HEK293T (cell line): Measurements from ENCODE around the gene KMT2C.

Source experiments
- CTCF ChIA-PET: fragments of 350-600 bp; formaldehyde crosslinking; extraction: SDS; loops from one replicate; lab custom pipeline; 2021; ENCODE audit warnings: antibody characterized with exemption, inconsistent platforms; lab: Yijun Ruan, JAX
- POLR2A ChIA-PET: fragments of 350-600 bp; formaldehyde crosslinking; extraction: SDS; loops from one replicate; lab custom pipeline; 2020; ENCODE audit warnings: antibody characterized with exemption, inconsistent platforms; lab: Yijun Ruan, JAX
- DNase-seq: peaks from one replicate; pipeline ENCODE4 v3.0.0; 2012; ENCODE audit warnings: mixed read lengths; ENCODE audit errors: extremely low spot score
- ARNT ChIP-seq: fragments of 450-650 bp; IDR thresholded peaks from 2 replicates; pipeline ENCODE4 v1.6.1; 2017; ENCODE audit warnings: mild to moderate bottlenecking
- BHLHE40 ChIP-seq: fragments of 450-650 bp; IDR thresholded peaks from 2 replicates; pipeline ENCODE4 v1.6.1; 2016; ENCODE audit warnings: mild to moderate bottlenecking, moderate library complexity, borderline replicate concordance
- CTBP1 ChIP-seq: fragments of 450-650 bp; IDR thresholded peaks from 2 replicates; pipeline ENCODE4 v1.6.1; 2016; ENCODE audit warnings: borderline replicate concordance
- ELF4 ChIP-seq: fragments of 450-650 bp; IDR thresholded peaks from 2 replicates; pipeline ENCODE4 v1.6.1; 2017; ENCODE audit warnings: antibody characterized with exemption
- FOXA1 ChIP-seq: fragments of 450-650 bp; IDR thresholded peaks from 2 replicates; pipeline ENCODE4 v1.6.1; 2016; ENCODE audit warnings: mild to moderate bottlenecking
- FOXK2 ChIP-seq: fragments of 450-650 bp; IDR thresholded peaks from 2 replicates; pipeline ENCODE4 v1.6.1; 2016; ENCODE audit warnings: mild to moderate bottlenecking
- FOXM1 ChIP-seq: fragments of 450-650 bp; IDR thresholded peaks from 2 replicates; pipeline ENCODE4 v1.6.1; 2017; ENCODE audit warnings: mild to moderate bottlenecking, borderline replicate concordance
- HDGF ChIP-seq: fragments of 450-650 bp; IDR thresholded peaks from 2 replicates; pipeline ENCODE4 v1.6.1; 2017; ENCODE audit warnings: antibody characterized with exemption, borderline replicate concordance
- L3MBTL2 ChIP-seq: fragments of 450-650 bp; conservative IDR thresholded peaks from 2 replicates; pipeline ENCODE4 v1.6.1; 2016; ENCODE audit warnings: mild to moderate bottlenecking
- LEF1 ChIP-seq: fragments of 450-650 bp; IDR thresholded peaks from 2 replicates; pipeline ENCODE4 v1.6.1; 2017; ENCODE audit warnings: mild to moderate bottlenecking, borderline replicate concordance
- NFRKB ChIP-seq: fragments of 450-650 bp; IDR thresholded peaks from 2 replicates; pipeline ENCODE4 v1.6.1; 2016; ENCODE audit warnings: mild to moderate bottlenecking, moderate library complexity
- PKNOX1 ChIP-seq: fragments of 450-650 bp; IDR thresholded peaks from 2 replicates; pipeline ENCODE4 v1.6.1; 2016
- SP1 ChIP-seq: fragments of 450-650 bp; IDR thresholded peaks from 2 replicates; pipeline ENCODE4 v1.6.1; 2017
- SUZ12 ChIP-seq: fragments of 450-650 bp; IDR thresholded peaks from 2 replicates; pipeline ENCODE4 v1.6.1; 2016; ENCODE audit warnings: mild to moderate bottlenecking
- TARDBP ChIP-seq: fragments of 450-650 bp; IDR thresholded peaks from 2 replicates; pipeline ENCODE4 v1.6.1; 2016
- ZNF384 ChIP-seq: fragments of 450-650 bp; IDR thresholded peaks from 2 replicates; pipeline ENCODE4 v1.6.1; 2016

The KMT2C gene

DNA sequence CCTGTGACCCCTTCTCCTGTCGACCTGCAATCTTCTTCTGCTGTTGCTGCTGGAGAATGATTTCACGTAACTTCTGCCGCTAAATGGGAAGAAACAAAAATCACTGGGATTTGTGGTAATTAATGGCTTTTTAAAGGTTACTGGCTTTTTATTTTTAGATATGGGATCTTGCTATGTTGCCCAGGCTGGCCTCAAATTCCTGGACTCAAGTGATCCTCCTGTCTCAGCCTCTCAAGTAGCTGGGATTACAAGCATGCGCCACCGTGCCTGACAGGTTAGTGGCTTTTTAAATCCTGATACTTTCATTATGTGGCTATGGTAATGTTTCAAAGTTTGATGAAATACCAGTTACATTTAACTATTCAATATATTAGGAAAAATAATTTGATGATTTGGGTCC is 255.8 kb downstream of the KMT2C start:
- CTCF ChIA-PET = no interaction called here
- no peak for TF ChIP-seq BHLHE40
- no peak for TF ChIP-seq L3MBTL2
- no peak for TF ChIP-seq HDGF
- no peak for TF ChIP-seq ARNT
- no peak for TF ChIP-seq NFRKB
- no peak for TF ChIP-seq CTBP1
- no peak for TF ChIP-seq PKNOX1
- TF ChIP-seq LEF1 = no peak
- no peak for TF ChIP-seq ELF4
- TF ChIP-seq FOXA1 = no peak
- no peak for TF ChIP-seq SP1
- POLR2A ChIA-PET = no interaction called here
- DNase-seq = no peak

- no peak for DNase-seq
- CTCF ChIA-PET = no interaction called here
- no peak for TF ChIP-seq FOXA1
- no peak for TF ChIP-seq L3MBTL2
- TF ChIP-seq NFRKB = no peak
- TF ChIP-seq TARDBP = no peak
- no peak for TF ChIP-seq SP1
- no peak for TF ChIP-seq SUZ12
- no peak for TF ChIP-seq CTBP1
- TF ChIP-seq LEF1 = no peak
- no peak for TF ChIP-seq FOXM1
- TF ChIP-seq ARNT = no peak
- no peak for TF ChIP-seq BHLHE40
- no peak for TF ChIP-seq ELF4
- TF ChIP-seq HDGF = no peak
- no peak for TF ChIP-seq PKNOX1
- no peak for TF ChIP-seq FOXK2
- no peak for TF ChIP-seq ZNF384
- POLR2A ChIA-PET = no interaction called here
Measured at GRCh38 chr7:152178405-152179058, 257.3 kb downstream of the KMT2C start.

DNA sequence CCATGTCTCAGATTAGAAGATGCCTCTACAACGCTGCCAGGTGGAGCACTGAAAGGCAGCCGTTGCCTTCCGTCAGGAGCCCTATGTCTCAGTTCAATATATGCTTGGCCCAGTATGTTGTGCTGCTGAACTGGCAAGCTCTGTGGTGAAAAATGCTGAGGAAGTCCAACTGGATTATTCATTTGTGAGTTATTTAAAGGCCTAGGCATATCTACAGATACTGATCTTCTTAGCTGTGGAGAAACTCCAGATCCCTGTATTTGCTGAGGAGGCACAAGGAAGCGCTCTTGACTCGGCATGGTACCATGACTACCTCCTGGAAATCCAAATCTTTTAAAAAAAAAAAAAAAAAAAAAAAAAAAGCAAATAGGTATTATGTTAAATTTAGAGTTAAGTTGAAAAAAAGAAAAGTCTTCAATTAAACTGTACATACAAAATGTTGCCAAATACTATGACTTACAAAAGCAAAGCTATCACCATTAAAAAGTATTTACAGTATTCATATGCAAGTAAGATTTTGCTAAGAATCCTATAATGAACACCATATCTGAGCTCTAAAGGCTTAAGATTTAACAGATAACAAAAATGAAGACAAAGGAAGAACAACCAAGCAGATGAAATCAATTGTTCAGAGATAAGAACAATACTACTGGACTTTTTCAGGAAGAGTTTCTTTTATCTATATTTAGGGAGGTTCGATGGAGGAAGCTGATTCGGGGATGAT is 258.0 kb downstream of the KMT2C start:
- CTCF ChIA-PET = no interaction called here
- POLR2A ChIA-PET = no interaction called here
- DNase-seq = no peak
- TF ChIP-seq ARNT = no peak
- TF ChIP-seq ZNF384 = no peak
- TF ChIP-seq L3MBTL2 = no peak
- TF ChIP-seq ELF4 = no peak
- no peak for TF ChIP-seq LEF1
- TF ChIP-seq FOXK2 = no peak
- TF ChIP-seq SUZ12 = no peak
- no peak for TF ChIP-seq FOXM1

DNA sequence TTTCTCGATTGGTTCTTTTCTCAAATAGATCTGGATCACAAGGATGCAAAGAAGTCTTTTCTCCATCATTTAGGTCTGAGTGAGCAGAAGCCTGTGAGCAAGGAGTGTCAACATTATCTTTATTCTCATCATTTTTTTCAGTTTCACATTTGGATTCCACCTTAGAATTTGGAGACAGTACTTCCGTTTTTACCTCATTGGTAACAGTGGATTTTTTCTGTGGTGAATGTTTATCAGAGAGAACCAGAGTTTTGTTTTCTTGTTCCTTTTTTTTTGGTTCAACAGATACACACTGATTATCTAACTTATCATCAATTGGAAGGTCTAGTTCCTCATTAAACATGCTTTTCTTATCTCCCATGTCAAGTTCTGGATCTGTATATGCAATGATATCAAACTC is 259.0 kb downstream of the KMT2C start:
- CTCF ChIA-PET = no interaction called here
- TF ChIP-seq FOXM1 = no peak
- TF ChIP-seq ARNT = no peak
- no peak for TF ChIP-seq L3MBTL2
- TF ChIP-seq SP1 = no peak
- no peak for TF ChIP-seq FOXA1
- no peak for TF ChIP-seq HDGF
- no peak for TF ChIP-seq PKNOX1
- no peak for TF ChIP-seq CTBP1
- no peak for TF ChIP-seq NFRKB
- no peak for TF ChIP-seq BHLHE40
- no peak for TF ChIP-seq ZNF384
- no peak for TF ChIP-seq TARDBP
- DNase-seq = no peak

GRCh38 chr7:152173372-152174070 is 262.3 kb downstream of the KMT2C start:
- CTCF ChIA-PET = no interaction called here
- POLR2A ChIA-PET = no interaction called here
- DNase-seq = no peak
- TF ChIP-seq FOXA1 (no peak), HDGF (no peak), LEF1 (no peak), SUZ12 (no peak), ZNF384 (no peak), CTBP1 (no peak), PKNOX1 (no peak), BHLHE40 (no peak), SP1 (no peak), L3MBTL2 (no peak)

More for the DNA sequence above, 259.0 kb downstream of the KMT2C start:
- POLR2A ChIA-PET = no interaction called here
